DOHH2 (cell line): ENCODE measurements around the gene SCGB1C1.
"Not testable (repeated sequence)": the region's sequence is repeated elsewhere in the genome, so short reads cannot be mapped to it uniquely, and the experiment has no call there.

ENCODE experiments used
- H3F3A ChIP-seq: fragments of 200-600 bp; sonication (generic), shearing (Covaris generic); 2 replicates; pipeline ENCODE4 v1.6.0; 2016; ENCODE audit warnings: antibody characterized with exemption, mild to moderate bottlenecking; ENCODE audit not compliant: control insufficient read depth, insufficient read depth
- H3K27ac ChIP-seq: fragments of 200-600 bp; sonication (generic); 2 replicates; pipeline ENCODE4 v1.5.1; 2014; ENCODE audit warnings: low read depth, mild to moderate bottlenecking, low read length, moderate library complexity
- H3K27me3 ChIP-seq: fragments of 200-600 bp; sonication (generic); 2 replicates; pipeline ENCODE4 v1.6.1; 2014; ENCODE audit warnings: mild to moderate bottlenecking, low read length, mixed read lengths; ENCODE audit not compliant: control insufficient read depth
- H3K36me3 ChIP-seq: fragments of 200-600 bp; sonication (generic); 2 replicates; pipeline ENCODE4 v1.6.1; 2014; ENCODE audit warnings: mild to moderate bottlenecking, low read length, moderate library complexity, mixed read lengths; ENCODE audit not compliant: control insufficient read depth
- H3K4me1 ChIP-seq: fragments of 200-600 bp; sonication (generic); 2 replicates; pipeline ENCODE4 v1.6.1; 2014; ENCODE audit warnings: mild to moderate bottlenecking, low read length, mixed read lengths; ENCODE audit not compliant: control insufficient read depth
- H3K4me2 ChIP-seq: fragments of 200-600 bp; sonication (generic); 2 replicates; pipeline ENCODE4 v1.6.0; 2014; ENCODE audit warnings: mild to moderate bottlenecking, low read length, moderate library complexity
- H3K4me3 ChIP-seq: fragments of 200-600 bp; sonication (generic); 2 replicates; pipeline ENCODE4 v1.5.1; 2014; ENCODE audit warnings: mild to moderate bottlenecking, low read length, mixed read lengths
- H3K79me2 ChIP-seq: fragments of 200-600 bp; sonication (generic); 2 replicates; pipeline ENCODE4 v1.6.1; 2014; ENCODE audit warnings: mild to moderate bottlenecking, low read length, mixed read lengths; ENCODE audit not compliant: control insufficient read depth
- H3K9me2 ChIP-seq: fragments of 200-600 bp; sonication (generic); replicated peaks from 2 replicates; pipeline ENCODE4 v1.6.1; 2014; ENCODE audit warnings: mild to moderate bottlenecking, low read length, mixed read lengths; ENCODE audit not compliant: control insufficient read depth
- H3K9me3 ChIP-seq: fragments of 200-600 bp; sonication (generic); 2 replicates; pipeline ENCODE4 v1.6.1; 2014; ENCODE audit warnings: antibody characterized with exemption, low read length, mixed read lengths; ENCODE audit not compliant: control insufficient read depth, insufficient read depth
- H4K20me1 ChIP-seq: fragments of 200-600 bp; sonication (generic); 2 replicates; pipeline ENCODE4 v1.6.0; 2014; ENCODE audit warnings: low read depth, mild to moderate bottlenecking, antibody characterized with exemption, low read length, moderate library complexity; ENCODE audit not compliant: control insufficient read depth, insufficient read depth
- CTCF ChIP-seq: fragments of 200-600 bp; sonication (generic); IDR thresholded peaks from one replicate; pipeline ENCODE4 v1.5.1; 2014; ENCODE audit warnings: antibody characterized with exemption, mild to moderate bottlenecking, low read depth, low read length; ENCODE audit not compliant: poor library complexity, severe bottlenecking
- EZH2phosphoT487 ChIP-seq: fragments of 200-600 bp; sonication (generic); IDR thresholded peaks from 2 replicates; pipeline ENCODE4 v1.6.1; 2017; ENCODE audit warnings: borderline replicate concordance, mild to moderate bottlenecking, antibody characterized with exemption, low read length, moderate library complexity, mixed read lengths

The SCGB1C1 gene

GRCh38 chr11:217704-218103 is 24.8 kb downstream of the SCGB1C1 start:
- TF ChIP-seq CTCF, result no peak
- TF ChIP-seq EZH2phosphoT487, result no peak
- Histone ChIP-seq H3K4me1 (no peaks in the 10 kb centered on the region), H4K20me1 (no peaks in the 10 kb centered on the region), H3K9me2 (no peaks in the 10 kb centered on the region), H3K27me3 (no peaks in the 10 kb centered on the region), H3K27ac (no peak overlapping the region), H3K4me2 (no peak overlapping the region), H3K4me3 (no peak overlapping the region), H3F3A (peaks cover 4% of the 10 kb centered on the region; the same call in 1 of the 2 replicates), H3K9me3 (no peaks in the 10 kb centered on the region), H3K79me2 (no peaks in the 10 kb centered on the region), H3K36me3 (peaks cover 35% of the 10 kb centered on the region)

GRCh38 chr11:218815-219593 is 26.1 kb downstream of the SCGB1C1 start:
- Histone ChIP-seq H3K4me2 (no peak overlapping the region), H3K27me3 (no peaks in the 10 kb centered on the region), H3K79me2 (no peaks in the 10 kb centered on the region), H3K9me2 (no peaks in the 10 kb centered on the region), H3K4me1 (no peaks in the 10 kb centered on the region), H3K9me3 (no peaks in the 10 kb centered on the region), H3K4me3 (no peak overlapping the region), H3K27ac (no peak overlapping the region), H4K20me1 (no peaks in the 10 kb centered on the region), H3F3A (peaks cover 4% of the 10 kb centered on the region; the same call in 1 of the 2 replicates), H3K36me3 (peaks cover 24% of the 10 kb centered on the region)
- TF ChIP-seq EZH2phosphoT487 (no peak), CTCF (no peak)

GRCh38 chr11:220641-221215 is 27.9 kb downstream of the SCGB1C1 start:
- not testable (repeated sequence) for H3K27me3 ChIP-seq, H3K36me3 ChIP-seq, H3K79me2 ChIP-seq, H3K4me1 ChIP-seq, H3K9me2 ChIP-seq, H3K4me3 ChIP-seq, H3K27ac ChIP-seq, H4K20me1 ChIP-seq, H3F3A ChIP-seq, H3K4me2 ChIP-seq, H3K9me3 ChIP-seq

GRCh38 chr11:221539-221938 is 28.7 kb downstream of the SCGB1C1 start:
- Histone ChIP-seq H3K36me3 (no peaks in the 10 kb centered on the region), H4K20me1 (no peaks in the 10 kb centered on the region), H3K4me2 (no peak overlapping the region), H3K27ac (no peak overlapping the region), H3K9me3 (no peaks in the 10 kb centered on the region), H3K79me2 (no peaks in the 10 kb centered on the region), H3K9me2 (no peaks in the 10 kb centered on the region), H3K4me3 (no peak overlapping the region), H3K4me1 (no peaks in the 10 kb centered on the region), H3K27me3 (no peaks in the 10 kb centered on the region), H3F3A (peaks cover 2% of the 10 kb centered on the region; the same call in 1 of the 2 replicates)
- TF ChIP-seq CTCF (no peak), EZH2phosphoT487 (no peak)
